HG03159 (cell line): ENCODE data around the gene LIFR.
"Not testable (repeated sequence)": the region's sequence is repeated elsewhere in the genome, so short reads cannot be mapped to it uniquely, and the experiment has no call there.

Experiments used
- ATAC-seq: cut with Tn5 transposase; IDR thresholded peaks from one replicate; pipeline ENCODE4 v1.9.1; 2021; ENCODE audit warnings: mild to moderate bottlenecking, moderate library complexity; ENCODE audit not compliant: unreplicated experiment

LIFR gene

GRCh38 chr5:38524022-38524421 is 32.4 kb downstream of the LIFR start:
- ATAC-seq, result no peak

DNA sequence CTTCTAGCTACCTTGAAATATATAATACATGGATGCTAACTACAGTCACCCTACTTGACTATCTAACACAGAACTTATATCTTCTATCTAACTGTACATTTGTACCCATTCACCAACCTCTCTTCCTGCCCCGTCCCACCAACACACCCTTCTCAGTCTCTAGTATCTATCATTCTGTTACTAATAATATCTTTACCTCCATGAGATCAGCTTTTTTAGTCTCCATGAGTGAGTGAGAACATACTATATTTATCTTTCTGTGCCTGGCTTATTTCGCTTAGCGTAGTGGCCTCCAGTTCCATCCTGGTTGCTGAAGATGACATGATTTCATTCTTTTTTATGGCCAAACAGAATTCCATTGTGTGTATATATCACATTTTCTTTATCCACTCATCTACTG is 37.0 kb downstream of the LIFR start:
- ATAC-seq, result no peak

GRCh38 chr5:38518341-38518740 is 38.1 kb downstream of the LIFR start:
- no peak for ATAC-seq

DNA sequence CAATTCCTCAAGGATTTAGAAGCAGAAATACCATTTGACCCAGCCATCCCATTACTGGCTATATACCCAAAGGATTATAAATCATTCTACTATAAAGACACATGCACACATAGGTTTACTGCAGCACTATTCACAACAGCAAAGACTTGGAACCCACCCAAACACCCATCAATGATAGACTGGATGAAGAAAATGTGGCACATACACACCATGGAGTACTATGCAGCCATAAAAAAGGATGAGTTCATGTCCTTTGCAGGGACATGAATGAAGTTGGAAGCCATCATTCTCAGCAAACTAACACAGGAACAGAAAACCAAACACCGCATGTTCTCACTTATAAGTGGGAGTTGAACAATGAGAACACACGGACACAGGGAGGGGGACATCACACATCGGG is 39.8 kb downstream of the LIFR start:
- ATAC-seq, result not testable (repeated sequence)

GRCh38 chr5:38515646-38516045 is 40.8 kb downstream of the LIFR start:
- ATAC-seq, result no peak

DNA sequence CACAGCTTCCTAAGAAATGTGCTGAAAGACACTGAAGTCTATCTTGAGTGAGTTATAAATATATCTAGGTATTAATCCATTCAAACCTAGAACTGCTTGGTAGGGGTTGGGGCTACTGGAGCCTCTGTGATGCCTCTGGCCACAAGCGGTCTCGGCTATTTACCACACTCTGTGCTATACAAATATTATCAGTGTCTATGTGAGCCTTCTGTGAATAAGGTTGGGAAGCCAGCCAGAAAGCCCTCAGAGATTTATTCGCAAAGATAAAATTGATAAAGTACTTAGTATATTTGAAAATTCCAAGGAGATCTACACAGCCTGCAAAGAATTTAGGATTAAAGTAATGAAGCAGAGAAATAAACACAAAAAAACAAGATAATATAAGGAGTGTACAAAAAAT is 41.4 kb downstream of the LIFR start:
- ATAC-seq, result no peak

- ATAC-seq, result no peak
These were observed 47.3 kb downstream of the LIFR start for GRCh38 chr5:38509185-38509584.

- no peak for ATAC-seq
These were observed 50.1 kb downstream of the LIFR start for GRCh38 chr5:38506302-38506701.

DNA sequence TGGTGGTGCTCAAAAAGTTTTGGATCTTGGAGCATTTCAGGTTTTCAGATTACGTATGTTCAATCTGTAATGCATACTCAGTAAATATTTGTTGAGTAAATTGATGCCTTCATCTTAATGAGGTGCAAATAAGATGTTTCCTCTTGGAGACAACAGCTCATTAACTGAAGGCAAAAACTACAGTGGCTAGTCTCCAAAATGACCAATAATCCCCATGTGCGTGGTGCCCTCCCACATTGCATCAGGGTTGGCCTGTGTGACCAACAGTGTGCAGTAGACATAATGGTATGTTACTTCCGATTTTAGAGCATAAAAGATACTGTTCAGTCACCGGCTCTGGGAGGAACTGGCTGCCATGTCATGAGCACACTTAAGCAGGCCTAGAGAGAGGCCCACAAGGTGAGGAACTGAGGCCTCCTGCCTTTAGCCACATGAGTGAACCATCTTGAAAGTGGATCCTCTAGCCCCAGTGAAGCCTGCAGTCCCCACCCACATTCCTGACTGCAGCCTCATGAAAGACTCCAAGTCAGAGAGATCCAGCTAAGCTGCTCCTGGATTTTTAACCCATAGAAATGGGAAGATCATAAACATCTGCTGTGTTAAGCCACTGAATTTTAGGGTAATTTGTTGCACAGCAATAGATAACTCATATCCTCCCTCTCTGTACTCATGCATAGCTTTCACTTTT is 55.7 kb downstream of the LIFR start:
- ATAC-seq, result no peak

- ATAC-seq, result no peak
These were observed 58.5 kb downstream of the LIFR start for GRCh38 chr5:38497946-38498345.

- ATAC-seq, result no peak
These were observed 61.7 kb downstream of the LIFR start for GRCh38 chr5:38494763-38495162.

DNA sequence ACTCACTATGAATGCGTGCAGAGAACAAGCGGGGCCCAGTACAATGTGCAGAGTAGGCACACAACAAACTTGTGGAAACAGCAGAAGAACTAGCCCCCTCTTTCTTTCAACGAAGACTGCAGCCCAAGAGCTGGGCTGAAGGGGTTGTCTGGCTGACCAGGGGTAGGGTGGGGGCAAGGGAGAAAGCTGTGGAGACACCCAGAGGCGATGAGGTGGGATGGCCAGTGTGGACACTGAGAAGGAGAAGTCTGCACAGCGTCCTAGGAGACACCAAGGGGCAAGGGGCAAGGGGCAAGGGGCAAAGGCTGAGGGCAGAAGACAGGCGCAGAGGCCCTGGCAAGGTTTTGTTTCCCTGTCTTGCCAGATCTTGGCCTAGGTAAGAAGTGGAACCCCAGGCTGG is 62.3 kb downstream of the LIFR start:
- no peak for ATAC-seq

DNA sequence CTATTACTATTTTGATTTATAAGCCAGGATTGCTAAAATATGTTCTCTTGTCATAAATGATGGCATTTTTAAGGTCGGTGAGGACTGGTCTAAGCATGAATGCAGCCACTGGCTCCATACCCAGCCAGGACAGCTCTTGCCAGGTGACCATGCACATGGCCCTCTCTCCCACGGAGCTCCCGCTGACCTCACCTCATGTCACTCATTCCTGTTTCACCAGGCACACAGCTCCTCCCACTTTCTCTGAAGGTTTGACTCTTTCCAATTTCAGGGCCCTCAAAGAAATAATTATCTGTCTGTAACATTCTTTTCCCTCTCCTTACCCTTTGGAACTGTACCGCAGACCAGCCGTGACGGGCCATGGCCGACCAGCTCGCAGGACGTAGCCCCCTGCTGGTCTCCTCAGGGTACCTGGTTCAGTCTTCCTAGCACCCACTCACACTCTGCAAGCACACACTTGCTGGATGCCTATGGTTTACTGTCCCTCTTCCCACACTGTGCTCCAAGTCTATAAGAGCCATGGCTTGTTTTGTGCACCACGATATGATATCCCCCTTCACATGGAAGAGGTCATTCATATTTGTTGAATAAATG is 72.5 kb downstream of the LIFR start:
- no peak for ATAC-seq

DNA sequence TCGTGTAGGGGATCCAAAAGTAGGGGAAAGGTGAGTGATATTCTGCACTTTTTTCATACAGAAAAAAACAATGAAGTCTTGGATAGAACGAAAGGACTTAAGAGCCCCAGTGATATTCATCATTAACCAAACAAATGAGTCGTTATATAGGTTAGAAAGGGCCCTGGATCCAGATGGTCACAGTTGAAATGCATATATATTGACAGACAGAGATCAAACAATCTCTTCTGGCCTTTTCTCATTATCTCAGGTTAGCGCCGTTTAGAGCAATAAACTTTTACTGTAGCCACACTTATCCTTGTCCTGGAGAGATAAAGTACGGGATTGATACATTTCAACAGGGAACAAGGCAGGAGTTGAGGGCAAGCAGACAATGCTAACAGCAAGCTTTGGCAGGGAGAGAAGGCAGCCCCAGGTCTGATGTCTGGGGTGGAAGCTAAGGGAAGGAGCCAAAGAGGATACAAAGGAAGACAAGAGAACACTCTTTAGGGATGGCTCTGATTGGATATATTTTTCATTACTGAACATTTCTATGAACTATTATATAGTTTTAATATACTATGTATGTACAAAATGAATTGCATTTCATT is 77.0 kb downstream of the LIFR start:
- no peak for ATAC-seq

GRCh38 chr5:38478878-38479277 is 77.6 kb downstream of the LIFR start:
- no peak for ATAC-seq

DNA sequence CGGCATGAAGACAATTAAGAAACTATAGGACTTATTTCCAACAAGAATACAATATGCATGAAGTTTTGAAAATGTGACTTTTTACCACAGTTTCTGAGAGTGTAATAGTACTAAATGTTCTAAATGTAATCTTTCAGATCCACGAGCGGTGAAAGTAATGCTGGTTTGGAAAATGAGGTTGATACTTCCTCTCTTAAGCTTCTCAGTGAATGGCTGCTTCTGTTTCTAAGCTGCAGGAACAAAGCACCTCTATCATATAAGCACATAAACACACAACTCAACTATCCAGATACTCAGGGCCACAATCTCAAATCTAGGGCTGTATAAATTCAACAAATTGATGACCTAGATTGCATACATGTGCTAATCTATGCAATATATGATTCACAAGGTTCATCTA is 78.3 kb downstream of the LIFR start:
- no peak for ATAC-seq

DNA sequence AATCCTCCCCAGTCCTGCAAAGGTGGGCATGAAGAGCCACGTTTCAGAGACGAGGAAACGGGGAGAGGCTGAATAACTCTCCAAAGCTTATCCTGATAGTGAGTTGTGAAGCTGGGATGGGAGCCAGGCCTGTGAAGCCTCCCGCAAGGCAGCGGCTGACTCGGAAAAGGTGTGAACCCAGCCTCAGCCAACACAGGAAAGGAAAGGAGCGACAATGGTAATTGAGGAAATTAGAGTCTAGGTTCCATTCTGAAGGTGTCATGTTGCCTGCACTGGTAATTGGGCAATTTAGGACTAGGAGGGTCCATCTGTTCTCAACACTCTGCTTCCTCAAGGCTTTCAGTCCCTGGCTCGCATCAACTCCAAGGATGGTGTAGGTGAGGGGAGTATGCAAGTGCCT is 83.4 kb downstream of the LIFR start:
- ATAC-seq, result no peak

DNA sequence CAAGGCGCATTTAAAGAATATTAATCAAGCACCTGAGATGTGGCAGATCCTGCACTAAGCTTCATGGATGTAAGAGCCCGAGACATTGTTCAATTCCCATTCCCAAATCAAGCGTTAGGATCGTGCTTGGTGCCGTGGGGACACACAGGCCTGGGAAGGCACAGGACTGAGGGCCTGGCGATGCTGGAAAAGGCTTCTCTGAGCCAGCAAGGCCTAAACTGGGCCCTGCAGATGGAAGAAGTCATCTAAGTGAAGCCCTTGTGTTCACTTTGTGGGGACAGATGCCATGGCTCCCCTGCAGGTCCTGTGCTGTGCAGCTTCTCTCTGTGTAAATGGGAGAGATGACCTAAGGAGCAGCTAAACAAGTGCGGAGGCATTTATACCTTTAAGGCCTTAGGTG is 83.9 kb downstream of the LIFR start:
- ATAC-seq, result no peak

- no peak for ATAC-seq
These were observed 84.7 kb downstream of the LIFR start for GRCh38 chr5:38471709-38472108.

DNA sequence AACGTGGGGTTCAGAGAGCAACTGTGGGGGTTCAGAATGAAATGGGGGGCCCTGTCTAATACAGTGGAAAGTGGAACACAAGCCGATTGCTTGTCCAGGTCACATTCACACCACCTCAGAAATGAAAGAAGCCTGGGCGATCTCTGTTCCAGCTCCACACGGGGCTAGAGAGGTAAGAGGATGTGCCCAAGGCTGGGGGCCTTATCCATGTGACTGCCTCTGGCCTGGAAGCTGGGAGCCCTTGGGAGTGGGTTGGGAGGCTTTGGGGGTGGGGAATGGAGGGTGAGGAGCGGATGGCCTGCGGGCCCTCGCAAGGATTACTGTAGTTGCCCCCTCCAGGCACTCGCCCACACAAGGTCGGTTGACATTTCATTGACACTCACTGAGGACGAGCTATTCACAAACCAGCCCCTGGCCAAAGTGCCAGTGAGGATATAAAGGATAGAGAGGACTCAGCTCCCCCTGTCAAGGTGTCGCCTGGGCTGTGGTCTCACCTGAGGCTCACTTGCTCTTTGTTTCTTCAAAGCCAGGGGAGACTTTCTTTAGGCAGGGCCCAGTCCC is 86.7 kb downstream of the LIFR start:
- no peak for ATAC-seq

GRCh38 chr5:38468978-38469706 is 87.3 kb downstream of the LIFR start:
- no peak for ATAC-seq
